Umbilical cord (tissue), 2 donors: Measurements from ENCODE around the gene CACNA1F. TPM values are rescaled to one million over a fixed set of nuclear protein-coding genes. Genes with fewer than 3 reads are reported as not detected.

ENCODE experiments used
- DNase-seq: peaks from one replicate; pipeline ENCODE4 v3.0.0-alpha.2; 2015; ENCODE audit warnings: low spot score
- total RNA-seq: library from RNA; depleted of rRNA; stranded (reverse); fragments of >200 nt; gene quantifications from one replicate; pipeline ENCODE4 v1.2.3, GENCODE V29; 2014; ENCODE audit warnings: low replicate concordance; ENCODE audit not compliant: insufficient read depth

CACNA1F gene
- total RNA-seq, 1 donor from 2014 or later = not detected

DNA sequence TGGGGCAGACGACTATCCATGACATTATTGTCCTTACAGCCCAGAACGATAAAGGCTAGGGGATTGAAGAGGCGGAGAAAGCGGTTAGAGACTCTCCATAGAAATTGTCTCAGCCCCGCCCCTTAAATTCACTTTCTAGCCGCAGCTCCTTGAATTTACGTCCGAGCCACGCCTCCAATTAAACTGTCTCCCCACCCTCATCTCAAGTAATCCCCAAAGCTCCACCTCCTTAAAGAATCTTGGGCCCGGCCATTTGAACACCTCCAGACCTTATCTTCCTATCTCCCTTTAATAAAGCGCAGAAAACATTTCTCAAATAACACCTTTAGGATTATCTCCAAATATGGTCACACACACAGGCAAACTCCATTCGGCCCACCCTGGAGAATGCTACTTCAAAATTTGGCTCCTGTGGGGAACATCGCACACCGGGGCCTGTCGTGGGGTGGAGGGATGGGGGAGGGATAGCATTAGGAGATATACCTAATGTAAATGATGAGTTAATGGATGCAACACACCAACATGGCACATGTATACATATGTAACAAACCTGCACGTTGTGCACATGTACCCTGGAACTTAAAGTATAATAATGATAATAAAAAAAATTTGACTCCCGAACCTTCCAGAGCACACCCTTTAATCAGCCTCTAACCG is 77.8 kb downstream of the CACNA1F start:
- peak; percentile 82 for DNase-seq

Other genes with a start within 250 kb of the CACNA1F start
- 20.2 TPM for gene GRIPAP1, start 231.1 kb downstream of the CACNA1F start, total RNA-seq
- gene TFE3, start 190.0 kb downstream of the CACNA1F start, total RNA-seq = 22.1 TPM
- gene CCDC120, start 174.3 kb downstream of the CACNA1F start, total RNA-seq = 1.7 TPM
- gene PRAF2, start 159.3 kb downstream of the CACNA1F start, total RNA-seq = 9.4 TPM
- gene WDR45, start 153.5 kb downstream of the CACNA1F start, total RNA-seq = 13.5 TPM
- gene GPKOW, start 109.6 kb downstream of the CACNA1F start, total RNA-seq = 11.8 TPM
- 0.24 TPM for gene MAGIX, start 70.6 kb downstream of the CACNA1F start, total RNA-seq
- gene PLP2, start 61.4 kb downstream of the CACNA1F start, total RNA-seq = 28.9 TPM
- gene PRICKLE3, start 47.0 kb downstream of the CACNA1F start, total RNA-seq = 20.2 TPM
- 0.24 TPM for gene SYP, start 33.1 kb downstream of the CACNA1F start, total RNA-seq
- gene CCDC22, start 2.1 kb upstream of the CACNA1F start, total RNA-seq = 4.1 TPM
- not detected for gene FOXP3, start 31.4 kb upstream of the CACNA1F start, total RNA-seq
- gene PPP1R3F, start 36.5 kb upstream of the CACNA1F start, total RNA-seq = 3.9 TPM
- not detected for gene GAGE10, start 70.3 kb upstream of the CACNA1F start, total RNA-seq
- gene GAGE12J, start 88.7 kb upstream of the CACNA1F start, total RNA-seq = not detected
- gene GAGE13, start 98.2 kb upstream of the CACNA1F start, total RNA-seq = not detected